Omental fat pad (tissue), 4 donors: Measurements from ENCODE around the gene PXMP4. TPM values are rescaled to one million over a fixed set of nuclear protein-coding genes. Genes with fewer than 3 reads are reported as not detected.
A peak's percentile ranks its signal among the peaks of the same experiment; 100 is the strongest.

Experiments used
- ATAC-seq: fragments of 150-250 bp; one replicate; pipeline ENCODE4 v1.9.1; 2016; ENCODE audit warnings: mild to moderate bottlenecking, moderate library complexity; ENCODE audit not compliant: low FRiP score
- DNase-seq: peaks from one replicate; pipeline ENCODE4 v3.0.0-alpha.2; 2019; ENCODE audit warnings: low spot score
- CTCF ChIP-seq, 3 donors: fragments of 450-650 bp; IDR thresholded peaks; one replicate each; pipeline ENCODE4 v1.5.1; 2016 to 2017; ENCODE audit warnings: antibody characterized with exemption in 3 of 3, mild to moderate bottlenecking in 3 of 3, moderate library complexity in 2 of 3
- total RNA-seq, 4 donors: library from RNA; depleted of rRNA; stranded (reverse); fragments of >200 nt; gene quantifications; one replicate each; pipeline ENCODE4 v1.1.0, GENCODE V29; 2016

The PXMP4 gene
- total RNA-seq, 4 donors from 2014 or later, result 3.6 to 8.7 (median 4.8) TPM

GRCh38 chr20:33663161-33664084 lies 56.7 kb downstream of the PXMP4 start:
- ATAC-seq, result peak; percentile 43
- DNase-seq, result peak; percentile 45
- TF ChIP-seq CTCF (IDR thresholded peaks at IDR 0.05), result no peak

- ATAC-seq (no peak), DNase-seq (no peak)
- no peak for TF ChIP-seq CTCF (IDR thresholded peaks at IDR 0.05)
These were observed 57.9 kb downstream of the PXMP4 start, which contains the start of gene C20orf144 for GRCh38 chr20:33662172-33662571. Gene C20orf144 (plus strand): TSS chr20:33662327. CDS start chr20:33662346, 19 bp downstream.

GRCh38 chr20:33660685-33661058 lies 59.4 kb downstream of the PXMP4 start:
- DNase-seq, result no peak

GRCh38 chr20:33660035-33660684 lies 60.0 kb downstream of the PXMP4 start:
- no peak for TF ChIP-seq CTCF (IDR thresholded peaks at IDR 0.05)
- ATAC-seq (no peak), DNase-seq (no peak)

More at GRCh38 chr20:33660685-33661058, 59.4 kb downstream of the PXMP4 start:
- ATAC-seq, result no peak
- no peak for TF ChIP-seq CTCF (IDR thresholded peaks at IDR 0.05)

GRCh38 chr20:33659341-33660034 lies 60.6 kb downstream of the PXMP4 start:
- ATAC-seq (no peak), DNase-seq (no peak)
- TF ChIP-seq CTCF (IDR thresholded peaks at IDR 0.05), result no peak

- DNase-seq (no peak), ATAC-seq (no peak)
- no peak for TF ChIP-seq CTCF (IDR thresholded peaks at IDR 0.05)
These were observed 61.2 kb downstream of the PXMP4 start for GRCh38 chr20:33658929-33659328.
